AG04450 (cell line): ENCODE data around the gene POLDIP3. TPM values are rescaled to one million over a fixed set of nuclear protein-coding genes. Genes with fewer than 3 reads are reported as not detected.

Experiments
- CTCF ChIA-PET: fragments of 300-600, 350-600 bp; formaldehyde crosslinking; extraction: SDS; loops from one replicate; lab custom pipeline; 2022; ENCODE audit warnings: antibody characterized with exemption, inconsistent platforms; lab: Charles Lee
- POLR2A ChIA-PET: fragments of 350-600 bp; formaldehyde crosslinking; extraction: SDS; loops from one replicate; lab custom pipeline; 2021; ENCODE audit warnings: antibody characterized with exemption, inconsistent platforms; lab: Yijun Ruan, JAX
- DNase-seq: peaks from one replicate; pipeline ENCODE4 v3.0.0-alpha.2; 2011; ENCODE audit warnings: low read depth, low spot score
- H3K27ac ChIP-seq: one replicate; pipeline ENCODE4 v1.5.1; 2012; ENCODE audit warnings: low read depth, low read length, control low read depth
- H3K27me3 ChIP-seq: one replicate; pipeline ENCODE4 v1.6.0; 2012; ENCODE audit warnings: low read length; ENCODE audit not compliant: control insufficient read depth, insufficient read depth
- H3K4me3 ChIP-seq: 2 replicates; pipeline ENCODE4 v1.5.1; 2011; ENCODE audit warnings: mild to moderate bottlenecking, low read depth, low read length, control low read depth
- H3K9me3 ChIP-seq: 2 replicates; pipeline ENCODE4 v1.5.1; 2012; ENCODE audit warnings: low read length; ENCODE audit not compliant: control insufficient read depth, insufficient read depth
- polyA plus RNA-seq: library from polyadenylated mRNA; depleted of rRNA; stranded (reverse); fragments of >200 nt; gene quantifications from 2 replicates; pipeline ENCODE4 v1.2.3, GENCODE V29; 2011
- TF ChIP-seq, protein P1 (sequence below): IDR thresholded peaks from 2 replicates; pipeline ENCODE4 v1.5.1; 2011; ENCODE audit warnings: low read depth, low read length, control low read depth, inconsistent platforms

Gene POLDIP3
- polyA plus RNA-seq, 1 experiment = 50.6 TPM

GRCh38 chr22:42613872-42614301 is 796 bp downstream of the POLDIP3 start:
- POLR2A ChIA-PET = interaction anchor here (1.2 to 2.1 kb wide), 4 partner anchors 32 to 170 kb away, joined by 3 to 18 read pairs (median 4); no protein-coding TSS in a partner anchor
- Histone ChIP-seq H3K27me3 (no peaks in the 10 kb centered on the region), H3K9me3 (no peaks in the 10 kb centered on the region), H3K27ac (peak overlapping the region; percentile 86), H3K4me3 (peak overlapping the region; percentile 76)
- TF ChIP-seq, protein P1, sequence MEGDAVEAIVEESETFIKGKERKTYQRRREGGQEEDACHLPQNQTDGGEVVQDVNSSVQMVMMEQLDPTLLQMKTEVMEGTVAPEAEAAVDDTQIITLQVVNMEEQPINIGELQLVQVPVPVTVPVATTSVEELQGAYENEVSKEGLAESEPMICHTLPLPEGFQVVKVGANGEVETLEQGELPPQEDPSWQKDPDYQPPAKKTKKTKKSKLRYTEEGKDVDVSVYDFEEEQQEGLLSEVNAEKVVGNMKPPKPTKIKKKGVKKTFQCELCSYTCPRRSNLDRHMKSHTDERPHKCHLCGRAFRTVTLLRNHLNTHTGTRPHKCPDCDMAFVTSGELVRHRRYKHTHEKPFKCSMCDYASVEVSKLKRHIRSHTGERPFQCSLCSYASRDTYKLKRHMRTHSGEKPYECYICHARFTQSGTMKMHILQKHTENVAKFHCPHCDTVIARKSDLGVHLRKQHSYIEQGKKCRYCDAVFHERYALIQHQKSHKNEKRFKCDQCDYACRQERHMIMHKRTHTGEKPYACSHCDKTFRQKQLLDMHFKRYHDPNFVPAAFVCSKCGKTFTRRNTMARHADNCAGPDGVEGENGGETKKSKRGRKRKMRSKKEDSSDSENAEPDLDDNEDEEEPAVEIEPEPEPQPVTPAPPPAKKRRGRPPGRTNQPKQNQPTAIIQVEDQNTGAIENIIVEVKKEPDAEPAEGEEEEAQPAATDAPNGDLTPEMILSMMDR = no peak
- no peak for DNase-seq
- CTCF ChIA-PET = interaction anchor here (0.9 kb wide), 1 partner anchor 206 kb away, joined by 3 read pairs; no protein-coding TSS in a partner anchor

GRCh38 chr22:42612336-42612735 is 2.3 kb downstream of the POLDIP3 start:
- H3K9me3 ChIP-seq = no peaks in the 10 kb centered on the region; the same call in 1 of the 2 replicates
- CTCF ChIA-PET = interaction anchor here (0.5 kb wide), 1 partner anchor 145 kb away, joined by 3 read pairs; no protein-coding TSS in a partner anchor
- TF ChIP-seq, protein P1 = no peak
- H3K4me3 ChIP-seq = no peak overlapping the region
- POLR2A ChIA-PET = no interaction called here
- no peak overlapping the region for H3K27ac ChIP-seq
- no peaks in the 10 kb centered on the region for H3K27me3 ChIP-seq
- DNase-seq = no peak

DNA sequence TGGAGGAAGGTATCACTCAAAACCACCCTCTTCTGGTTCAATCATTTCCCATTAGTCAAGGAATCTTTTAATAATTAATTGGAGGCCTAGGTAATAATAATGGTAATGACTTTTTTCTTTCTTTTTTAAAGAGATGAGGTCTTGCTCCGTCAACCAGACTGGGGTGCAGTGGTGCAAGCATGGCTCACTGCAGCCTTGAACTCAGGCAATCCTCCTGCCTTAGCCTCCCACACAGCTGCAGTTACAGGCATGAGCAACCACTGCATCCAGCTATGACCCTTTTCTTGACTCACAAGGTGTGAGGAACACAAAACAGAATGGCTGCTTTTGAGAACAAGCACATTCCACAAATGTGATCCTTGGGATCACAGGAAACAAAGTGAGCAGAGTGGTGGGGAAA is 3.6 kb downstream of the POLDIP3 start:
- no peak overlapping the region for H3K4me3 ChIP-seq
- H3K9me3 ChIP-seq = no peaks in the 10 kb centered on the region; the same call in 1 of the 2 replicates
- CTCF ChIA-PET = no interaction called here
- POLR2A ChIA-PET = no interaction called here
- H3K27me3 ChIP-seq = no peaks in the 10 kb centered on the region
- no peak for DNase-seq
- no peak overlapping the region for H3K27ac ChIP-seq
- TF ChIP-seq, protein P1 = no peak

DNA sequence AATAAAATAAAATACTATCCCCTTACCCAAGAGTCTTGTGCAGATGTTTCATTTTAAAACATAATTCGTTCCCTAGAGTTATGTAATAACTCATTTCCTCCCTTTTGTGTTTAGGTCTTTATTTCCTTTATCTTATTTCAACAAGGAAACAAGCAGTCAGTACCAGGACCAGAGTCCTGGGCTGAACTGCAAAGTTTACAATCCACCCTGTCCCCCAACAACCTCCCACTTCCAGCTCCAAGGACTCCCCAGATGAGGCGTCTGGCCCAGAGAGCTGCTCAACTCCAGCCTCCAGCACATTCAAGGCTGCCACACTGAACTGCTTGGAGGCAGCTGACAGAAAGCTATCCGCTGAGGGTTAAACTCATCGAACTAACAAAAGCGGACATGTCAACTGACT is 4.5 kb downstream of the POLDIP3 start:
- no peaks in the 10 kb centered on the region for H3K27me3 ChIP-seq
- no peak overlapping the region for H3K4me3 ChIP-seq
- peak overlapping the region; percentile 68 for H3K27ac ChIP-seq
- no peak for DNase-seq
- ChIA-PET CTCF (no interaction called here), POLR2A (no interaction called here)
- TF ChIP-seq, protein P1 = no peak
- H3K9me3 ChIP-seq = peaks cover under 1% of the 10 kb centered on the region; the same call in 1 of the 2 replicates

- TF ChIP-seq, protein P1 = no peak
- Histone ChIP-seq H3K4me3 (peak overlapping the region; percentile 50), H3K27me3 (no peaks in the 10 kb centered on the region), H3K27ac (peak overlapping the region; percentile 87), H3K9me3 (peaks cover 3% of the 10 kb centered on the region; the same call in 1 of the 2 replicates)
- CTCF ChIA-PET = interaction anchor here (1.4 kb wide), 1 partner anchor 12 kb away, joined by 4 read pairs; no protein-coding TSS in a partner anchor
- POLR2A ChIA-PET = interaction anchor here (1.0 kb wide), 1 partner anchor 55 kb away, joined by 3 read pairs; the partner anchor contains the start of gene SERHL2
- peak; percentile 45 for DNase-seq
These were observed 5.8 kb downstream of the POLDIP3 start for GRCh38 chr22:42608823-42609361.
